Measurements from ENCODE around the gene PPP2R2B.
"Not testable (repeated sequence)": the region's sequence is repeated elsewhere in the genome, so short reads cannot be mapped to it uniquely, and the experiment has no call there.

PPP2R2B gene

GRCh38 chr5:146620669-146621051 is 257.9 kb downstream of the PPP2R2B start:
- DNase-seq (ENCODE audit: low read depth in 3 of 3, low spot score in 1 of 3) = no peak

- DNase-seq (ENCODE audit: low read depth in 3 of 3, low spot score in 1 of 3) = no peak
These were observed 258.4 kb downstream of the PPP2R2B start for GRCh38 chr5:146620031-146620668.

- DNase-seq (ENCODE audit: low read depth in 3 of 3, low spot score in 1 of 3) = no peak
These were observed 260.1 kb downstream of the PPP2R2B start for GRCh38 chr5:146618434-146618833.

GRCh38 chr5:146609731-146610130 is 268.8 kb downstream of the PPP2R2B start:
- not testable (repeated sequence) for DNase-seq (ENCODE audit: low read depth in 3 of 3, low spot score in 1 of 3)

- no peak for DNase-seq (ENCODE audit: low read depth in 3 of 3, low spot score in 1 of 3)
These were observed 270.8 kb downstream of the PPP2R2B start for GRCh38 chr5:146607659-146608332.

GRCh38 chr5:146606893-146607292 is 271.7 kb downstream of the PPP2R2B start:
- no peak for DNase-seq (ENCODE audit: low read depth in 3 of 3, low spot score in 1 of 3)

- DNase-seq (ENCODE audit: low read depth in 3 of 3, low spot score in 1 of 3) = no peak
These were observed 278.2 kb downstream of the PPP2R2B start for GRCh38 chr5:146600376-146600775.

- DNase-seq (ENCODE audit: low read depth in 3 of 3, low spot score in 1 of 3) = no peak
These were observed 279.3 kb downstream of the PPP2R2B start for GRCh38 chr5:146599261-146599660.

GRCh38 chr5:146595088-146595487 is 283.5 kb downstream of the PPP2R2B start:
- no peak for DNase-seq (ENCODE audit: low read depth in 3 of 3, low spot score in 1 of 3)

- DNase-seq (ENCODE audit: low read depth in 3 of 3, low spot score in 1 of 3) = no peak
These were observed 286.2 kb downstream of the PPP2R2B start for GRCh38 chr5:146592352-146592751.

GRCh38 chr5:146589028-146589345 is 289.6 kb downstream of the PPP2R2B start:
- DNase-seq (ENCODE audit: low read depth in 3 of 3, low spot score in 1 of 3) = no peak

- DNase-seq (ENCODE audit: low read depth in 3 of 3, low spot score in 1 of 3) = no peak
These were observed 290.1 kb downstream of the PPP2R2B start for GRCh38 chr5:146588331-146589027.

GRCh38 chr5:146586752-146587151 is 291.8 kb downstream of the PPP2R2B start:
- no peak for DNase-seq (ENCODE audit: low read depth in 3 of 3, low spot score in 1 of 3)

GRCh38 chr5:146584750-146585149 is 293.8 kb downstream of the PPP2R2B start:
- DNase-seq (ENCODE audit: low read depth in 3 of 3, low spot score in 1 of 3) = no peak

GRCh38 chr5:146582051-146582596 is 296.4 kb downstream of the PPP2R2B start:
- no peak for DNase-seq (ENCODE audit: low read depth in 3 of 3, low spot score in 1 of 3)

GRCh38 chr5:146580237-146580636 is 298.3 kb downstream of the PPP2R2B start:
- DNase-seq (ENCODE audit: low read depth in 3 of 3, low spot score in 1 of 3) = no peak

GRCh38 chr5:146574713-146575112 is 303.8 kb downstream of the PPP2R2B start:
- no peak for DNase-seq (ENCODE audit: low read depth in 3 of 3, low spot score in 1 of 3)

- DNase-seq (ENCODE audit: low read depth in 3 of 3, low spot score in 1 of 3) = no peak
These were observed 310.4 kb downstream of the PPP2R2B start for GRCh38 chr5:146568161-146568560.

- DNase-seq (ENCODE audit: low read depth in 3 of 3, low spot score in 1 of 3) = peak in 1 of 3 donors; percentile 2
These were observed 312.7 kb downstream of the PPP2R2B start for GRCh38 chr5:146565764-146566367.

GRCh38 chr5:146564007-146564762 is 314.4 kb downstream of the PPP2R2B start:
- no peak for DNase-seq (ENCODE audit: low read depth in 3 of 3, low spot score in 1 of 3)

GRCh38 chr5:146562461-146562860 is 316.1 kb downstream of the PPP2R2B start:
- no peak for DNase-seq (ENCODE audit: low read depth in 3 of 3, low spot score in 1 of 3)
